ENCODE results near the gene PTPRD. TPM values are rescaled to one million over a fixed set of nuclear protein-coding genes. Genes with fewer than 3 reads are reported as not detected.

The PTPRD gene
- total RNA-seq, 1 experiment from 2014 or later = 32.5 TPM

DNA sequence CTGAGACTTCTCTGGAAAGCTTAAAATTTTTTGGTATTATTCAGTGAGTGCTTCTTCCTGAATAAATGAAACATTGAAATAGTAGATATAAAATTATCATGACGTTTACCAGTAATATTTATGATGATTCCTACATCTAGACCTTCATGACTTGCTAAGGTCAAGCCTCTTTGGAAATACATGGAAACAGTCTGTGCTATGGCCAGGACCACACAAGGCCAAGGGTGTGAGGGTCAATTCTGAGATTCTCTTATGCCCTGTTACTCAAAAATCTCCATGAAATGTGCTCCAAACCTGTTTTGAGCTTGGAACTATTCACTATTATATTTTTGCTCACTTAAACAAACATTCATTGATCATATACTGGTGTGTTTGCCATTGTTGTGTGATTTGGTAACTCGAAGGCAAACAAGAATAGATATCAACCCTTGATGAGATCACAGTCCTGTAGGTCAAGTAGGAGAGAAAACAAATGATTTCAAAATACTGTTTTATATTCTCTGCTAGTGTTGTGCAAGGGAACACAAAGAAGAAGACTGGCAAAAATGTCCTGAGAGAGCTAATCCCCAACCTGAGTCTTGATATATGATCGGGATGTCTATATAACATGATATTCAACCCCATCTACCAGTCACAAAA lies 1558.3 kb downstream of the PTPRD start:
- Histone ChIP-seq H4K20me1 (ENCODE audit: control insufficient read depth, insufficient read depth, insufficient read length) (no peaks in the 10 kb centered on the region), H2AFZ (ENCODE audit: low read length) (no peak overlapping the region), H2BK20ac (ENCODE audit: low read depth, low read length, poor library complexity, severe bottlenecking) (no peak overlapping the region), H3K23me2 (ENCODE audit: insufficient read length, low read depth, low read length, poor library complexity, severe bottlenecking) (no peaks in the 10 kb centered on the region), H3K4me1 (ENCODE audit: insufficient read depth, low read length) (no peaks in the 10 kb centered on the region), H3T11ph (ENCODE audit: low read length) (no peak overlapping the region), H3K27me3 (ENCODE audit: insufficient read depth, low read length) (no peaks in the 10 kb centered on the region; the same call in 1 of the 2 replicates), H3K9ac (ENCODE audit: extremely low read depth, insufficient read length, low read length) (no peak overlapping the region), H4K5ac (ENCODE audit: insufficient read length, low read depth, low read length) (no peak overlapping the region), H3K18ac (ENCODE audit: insufficient read length, low read depth, low read length) (no peak overlapping the region), H2BK5ac (ENCODE audit: insufficient read length, low read length) (no peak overlapping the region), H2BK15ac (ENCODE audit: low read depth, low read length) (no peak overlapping the region), H2BK120ac (ENCODE audit: low read depth, low read length, poor library complexity, severe bottlenecking) (no peak overlapping the region), H3K14ac (ENCODE audit: insufficient read depth, low read length) (no peak overlapping the region), H3K23ac (ENCODE audit: insufficient read length, low read depth, low read length) (no peak overlapping the region), H3K4me2 (ENCODE audit: insufficient read depth, insufficient read length, low read length) (no peak overlapping the region), H3K79me2 (ENCODE audit: insufficient read depth, low read length) (no peaks in the 10 kb centered on the region), H3K56ac (ENCODE audit: insufficient read length, low read depth, low read length) (no peak overlapping the region), H3K9me3 (ENCODE audit: control insufficient read depth, low read depth, low read length) (no peaks in the 10 kb centered on the region), H4K91ac (ENCODE audit: insufficient read length, low read depth, low read length) (no peak overlapping the region), H4K8ac (replicated peaks; ENCODE audit: insufficient read length, low read depth, low read length) (no peak overlapping the region), H2BK12ac (ENCODE audit: insufficient read length, low read depth, low read length) (no peak overlapping the region), H2AK5ac (ENCODE audit: insufficient read length, low read length) (no peak overlapping the region), H3K4ac (ENCODE audit: low read depth, low read length) (no peak overlapping the region), H3K79me1 (ENCODE audit: insufficient read depth, low read depth, low read length, poor library complexity, severe bottlenecking) (no peaks in the 10 kb centered on the region), H3K27ac (ENCODE audit: insufficient read length, low read depth, low read length) (no peak overlapping the region)
- Mint-ChIP-seq H3K36me3 (ENCODE audit: insufficient read depth in 1 of 3, low read depth in 3 of 3) (no peaks in the 10 kb centered on the region), H3K27ac (no peak overlapping the region), H3K9me3 (no peaks in the 10 kb centered on the region), H3K4me3 (no peak overlapping the region), H3K4me1 (no peaks in the 10 kb centered on the region), H3K27me3 (ENCODE audit: low read depth) (no peaks in the 10 kb centered on the region)
- no CpG with 5 or more reads among the region's 3 CpGs for WGBS (ENCODE audit: extremely low coverage, insufficient read length, low lambda C conversion rate)
- no peak for DNase-seq
- TF ChIP-seq, protein P1, sequence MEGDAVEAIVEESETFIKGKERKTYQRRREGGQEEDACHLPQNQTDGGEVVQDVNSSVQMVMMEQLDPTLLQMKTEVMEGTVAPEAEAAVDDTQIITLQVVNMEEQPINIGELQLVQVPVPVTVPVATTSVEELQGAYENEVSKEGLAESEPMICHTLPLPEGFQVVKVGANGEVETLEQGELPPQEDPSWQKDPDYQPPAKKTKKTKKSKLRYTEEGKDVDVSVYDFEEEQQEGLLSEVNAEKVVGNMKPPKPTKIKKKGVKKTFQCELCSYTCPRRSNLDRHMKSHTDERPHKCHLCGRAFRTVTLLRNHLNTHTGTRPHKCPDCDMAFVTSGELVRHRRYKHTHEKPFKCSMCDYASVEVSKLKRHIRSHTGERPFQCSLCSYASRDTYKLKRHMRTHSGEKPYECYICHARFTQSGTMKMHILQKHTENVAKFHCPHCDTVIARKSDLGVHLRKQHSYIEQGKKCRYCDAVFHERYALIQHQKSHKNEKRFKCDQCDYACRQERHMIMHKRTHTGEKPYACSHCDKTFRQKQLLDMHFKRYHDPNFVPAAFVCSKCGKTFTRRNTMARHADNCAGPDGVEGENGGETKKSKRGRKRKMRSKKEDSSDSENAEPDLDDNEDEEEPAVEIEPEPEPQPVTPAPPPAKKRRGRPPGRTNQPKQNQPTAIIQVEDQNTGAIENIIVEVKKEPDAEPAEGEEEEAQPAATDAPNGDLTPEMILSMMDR (conservative IDR thresholded peaks at IDR 0.05) = no peak

Measured in H9 (cell line).